Activated effector memory CD4-positive, alpha-beta T cell treated with anti-CD3 and anti-CD28 coated beads, Interleukin-2, amount 50 U/mL, for 16 hours (primary cell): ENCODE data around the gene RANBP9.

Source experiments
- DNase-seq: peaks from one replicate; pipeline ENCODE4 v3.0.0-alpha.2; 2020

Gene RANBP9

GRCh38 chr6:13641315-13641714, 70.3 kb downstream of the RANBP9 start:
- DNase-seq, result no peak

GRCh38 chr6:13638626-13639025, 73.0 kb downstream of the RANBP9 start:
- DNase-seq, result no peak

- DNase-seq, result no peak
Measured at GRCh38 chr6:13638014-13638413, 73.6 kb downstream of the RANBP9 start.

DNA sequence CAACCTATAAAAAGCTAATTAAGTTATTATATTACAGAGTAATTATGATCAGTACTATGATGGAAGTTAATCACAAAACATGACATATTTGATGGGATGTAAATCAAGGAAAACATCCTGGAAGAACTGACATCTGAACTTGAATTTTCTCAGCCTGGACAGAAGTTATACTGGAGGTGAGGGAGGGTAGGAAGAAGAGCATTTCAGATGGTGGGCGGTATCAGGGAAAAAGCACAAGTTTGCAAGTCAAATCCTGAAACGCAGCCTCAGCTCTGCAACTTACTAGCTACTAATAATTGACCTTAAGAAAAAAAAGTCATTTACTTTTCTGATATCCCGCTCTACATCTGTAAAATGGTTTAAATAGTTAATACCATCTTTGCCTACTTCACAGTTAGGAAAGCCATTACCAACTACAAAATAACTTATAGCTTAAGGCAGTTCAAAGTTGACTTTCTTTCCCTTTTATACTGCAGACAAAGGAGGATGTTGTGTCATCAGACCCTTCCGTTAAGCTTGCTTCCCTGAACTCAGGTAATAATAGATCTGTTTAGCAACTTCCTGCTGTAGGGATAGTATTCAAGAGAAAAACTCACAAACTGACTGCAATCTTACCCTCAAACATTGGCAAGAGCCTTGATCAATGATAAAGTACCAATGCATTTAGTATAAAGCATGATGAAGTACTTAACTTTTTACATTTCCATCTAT, 75.5 kb downstream of the RANBP9 start:
- no peak for DNase-seq

GRCh38 chr6:13633343-13633742, 78.3 kb downstream of the RANBP9 start:
- no peak for DNase-seq

- DNase-seq, result no peak
Measured at GRCh38 chr6:13630499-13630898, 81.1 kb downstream of the RANBP9 start.

- DNase-seq, result no peak
Measured at GRCh38 chr6:13629459-13630116, 82.0 kb downstream of the RANBP9 start.

- DNase-seq, result no peak
Measured at GRCh38 chr6:13624871-13625288, 86.8 kb downstream of the RANBP9 start.

GRCh38 chr6:13617066-13617465, 94.6 kb downstream of the RANBP9 start:
- no peak for DNase-seq

DNA sequence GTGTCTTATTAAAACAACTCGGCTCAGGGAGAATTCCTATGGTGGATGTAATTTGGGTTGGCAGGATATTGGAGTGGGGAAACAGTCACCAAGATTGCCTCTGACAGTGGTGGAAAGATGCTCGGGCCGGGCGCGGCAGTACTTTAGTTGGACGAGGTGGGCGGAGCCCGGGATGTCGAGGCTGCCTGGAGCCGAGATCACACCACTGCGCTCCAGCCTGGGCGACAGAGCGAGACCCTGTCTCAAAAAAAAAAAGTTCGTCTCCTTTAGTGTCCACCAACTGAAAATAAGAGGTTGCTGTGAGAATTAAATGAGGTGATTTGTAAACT, 95.9 kb downstream of the RANBP9 start:
- DNase-seq, result peak; percentile 84

- DNase-seq, result peak; percentile 99
Measured at GRCh38 chr6:13614926-13615791, 96.5 kb downstream of the RANBP9 start, which contains the start of gene NOL7. NOL7 (plus strand) TSS chr6:13615335; CDS start chr6:13615359, 24 bp downstream.

DNA sequence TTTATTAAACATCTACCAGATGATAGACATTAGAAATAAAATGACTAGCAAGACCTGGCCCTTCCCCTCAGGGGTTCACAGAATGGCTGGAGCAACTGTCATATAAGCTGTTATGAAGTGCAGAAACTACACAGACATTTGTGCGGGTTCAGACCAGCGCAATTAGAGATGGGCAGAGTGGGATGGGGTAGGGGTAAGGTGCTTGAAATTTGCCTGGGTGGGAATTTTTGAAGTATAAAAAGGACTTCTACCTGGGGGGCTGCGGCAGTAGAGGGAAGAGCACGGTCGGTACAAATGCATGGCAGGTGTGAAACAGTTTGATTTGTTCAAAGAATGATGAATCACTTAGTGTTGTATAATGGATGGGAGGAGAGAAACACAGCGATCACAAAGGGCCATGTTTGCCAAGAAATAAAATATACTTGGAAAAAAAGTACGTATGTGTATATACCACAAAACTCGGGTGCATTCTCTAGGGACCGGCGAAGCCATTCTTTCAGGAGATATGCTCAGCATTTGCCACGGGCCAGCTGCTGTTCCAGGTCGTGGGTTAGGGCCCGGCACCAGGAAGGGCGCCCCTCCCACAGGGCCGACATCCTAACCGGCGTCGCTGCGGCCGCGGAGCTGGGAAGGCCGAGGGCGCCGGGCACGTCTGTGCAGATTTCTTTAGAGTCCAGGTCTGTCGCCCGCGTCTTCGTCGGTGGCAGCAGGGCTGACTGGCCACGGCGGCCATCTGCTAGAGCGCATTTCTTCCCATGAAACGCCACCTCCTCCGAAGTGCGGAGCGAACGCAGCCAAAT, 97.3 kb downstream of the RANBP9 start:
- DNase-seq, result peak; percentile 76

DNA sequence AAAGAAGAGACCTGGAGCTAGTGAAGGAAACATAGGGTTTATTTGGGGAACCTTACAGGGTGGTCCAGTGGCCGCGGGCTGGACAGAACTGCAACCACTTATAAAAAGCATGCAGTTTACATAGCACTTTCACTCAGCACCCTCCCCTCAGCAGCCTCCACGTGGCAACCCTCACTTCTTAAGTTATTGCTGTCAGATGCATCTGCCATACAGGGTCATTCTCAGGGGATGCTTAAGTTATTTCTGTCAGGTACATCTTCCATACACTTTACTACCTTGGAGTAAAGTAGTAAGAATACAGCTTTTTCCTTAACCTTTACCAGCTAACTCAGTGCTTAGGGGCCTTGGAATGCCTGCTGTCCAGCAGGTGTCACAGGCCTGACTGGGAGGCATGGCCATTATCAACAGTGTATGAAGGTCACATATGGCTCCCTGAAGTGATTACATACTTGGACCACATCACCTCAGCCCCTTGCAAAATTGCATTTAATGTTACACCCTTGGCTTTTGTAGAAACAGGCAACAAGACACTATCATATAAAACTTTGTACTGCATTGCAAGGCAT, 98.5 kb downstream of the RANBP9 start:
- no peak for DNase-seq

- DNase-seq, result no peak
Measured at GRCh38 chr6:13611715-13612114, 99.9 kb downstream of the RANBP9 start.

DNA sequence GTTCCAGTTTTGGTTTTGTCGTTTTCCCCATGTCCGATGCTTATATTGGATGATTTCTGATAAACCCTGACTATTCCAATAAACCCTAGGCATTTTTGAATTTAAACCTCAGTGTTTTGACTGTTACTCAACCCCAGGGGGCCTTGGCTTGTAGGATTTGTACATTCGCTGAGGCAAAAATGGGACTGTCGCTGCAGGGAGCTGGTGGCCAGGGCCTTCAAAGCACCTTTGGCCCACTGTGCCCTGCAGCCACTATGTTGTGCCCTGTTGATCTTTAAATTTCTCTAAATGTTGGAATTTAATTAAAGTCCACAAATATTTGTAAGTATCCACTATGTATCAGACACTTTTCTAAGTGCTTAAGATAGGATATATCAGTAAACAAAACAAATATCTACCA, 106.0 kb downstream of the RANBP9 start:
- no peak for DNase-seq

GRCh38 chr6:13604546-13605416, 106.9 kb downstream of the RANBP9 start:
- no peak for DNase-seq

DNA sequence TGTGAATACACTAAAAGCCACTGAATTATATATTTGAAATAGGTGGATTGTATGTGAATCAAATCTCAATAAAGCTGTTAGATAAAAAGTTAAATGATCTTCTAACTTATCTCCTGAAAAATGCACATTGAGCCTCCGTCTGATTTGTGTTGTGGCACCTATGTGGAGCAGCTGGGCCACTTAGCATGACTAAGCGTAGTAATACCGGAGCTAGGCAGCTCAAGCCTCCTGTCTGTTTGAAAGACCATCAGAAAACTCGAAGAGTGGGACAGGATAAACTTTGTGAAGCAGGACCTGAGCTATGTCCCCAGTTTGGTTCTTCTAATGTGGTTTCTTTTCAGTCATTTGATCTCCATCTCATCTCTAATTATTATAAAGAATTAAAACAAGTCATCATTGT, 107.5 kb downstream of the RANBP9 start:
- no peak for DNase-seq

- no peak for DNase-seq
Measured at GRCh38 chr6:13600036-13600435, 111.6 kb downstream of the RANBP9 start.

DNA sequence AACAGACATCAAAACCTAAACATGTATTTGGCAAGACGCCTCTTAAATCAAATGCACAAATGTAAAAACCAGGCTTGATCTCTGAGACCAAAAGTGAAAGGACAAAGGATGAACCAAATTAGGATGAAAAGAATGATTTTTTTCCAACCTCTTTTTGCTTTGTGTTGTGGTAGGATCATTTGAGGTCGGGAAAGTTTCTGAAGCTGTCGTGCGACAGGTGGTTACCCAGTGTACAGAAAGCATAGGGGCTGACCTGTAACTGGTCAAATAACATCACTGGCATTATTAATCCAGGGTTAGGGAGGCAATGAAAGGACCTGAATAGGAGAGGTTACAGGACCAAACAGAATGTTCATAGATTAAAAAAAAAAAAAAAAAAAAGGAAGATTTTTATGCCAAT, 114.6 kb downstream of the RANBP9 start:
- no peak for DNase-seq

- DNase-seq, result no peak
Measured at GRCh38 chr6:13593720-13594119, 117.9 kb downstream of the RANBP9 start.

DNA sequence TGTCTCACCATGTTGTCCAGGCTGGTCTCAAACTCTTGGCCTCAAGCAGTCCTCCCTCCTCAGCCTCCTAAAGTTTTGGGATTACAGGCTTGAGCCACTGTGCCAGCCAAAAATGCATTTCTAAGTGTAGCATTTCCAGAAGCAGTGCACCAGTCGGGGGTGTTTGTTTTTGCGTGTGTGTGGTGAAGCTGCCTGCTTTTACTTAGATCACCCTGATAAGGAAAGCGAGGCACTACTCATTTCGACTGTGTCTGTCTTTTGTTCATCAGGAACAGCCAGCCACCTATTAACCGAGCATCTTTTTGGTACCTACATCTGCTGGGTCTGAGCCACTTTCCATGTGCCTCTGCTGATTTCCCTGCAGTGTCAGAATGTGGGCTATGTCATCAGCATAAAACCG, 118.5 kb downstream of the RANBP9 start:
- DNase-seq, result no peak
